Uterine smooth muscle cell (primary cell): ENCODE data around the gene PIGQ. TPM values are rescaled to one million over a fixed set of nuclear protein-coding genes. Genes with fewer than 3 reads are reported as not detected.

Source experiments
- total RNA-seq: library from RNA; depleted of rRNA; stranded (reverse); fragments of >200 nt; gene quantifications from 2 replicates; pipeline ENCODE4 v1.2.3, GENCODE V29; 2014

The PIGQ gene
- total RNA-seq = 27.9 and 35.5 TPM in 2 replicates

GRCh38 chr16:569445-570254 is at the start of gene PIGQ:
PIGQ (plus strand) TSS chr16:569968; CDS start chr16:574075, 4,107 bp downstream.

DNA sequence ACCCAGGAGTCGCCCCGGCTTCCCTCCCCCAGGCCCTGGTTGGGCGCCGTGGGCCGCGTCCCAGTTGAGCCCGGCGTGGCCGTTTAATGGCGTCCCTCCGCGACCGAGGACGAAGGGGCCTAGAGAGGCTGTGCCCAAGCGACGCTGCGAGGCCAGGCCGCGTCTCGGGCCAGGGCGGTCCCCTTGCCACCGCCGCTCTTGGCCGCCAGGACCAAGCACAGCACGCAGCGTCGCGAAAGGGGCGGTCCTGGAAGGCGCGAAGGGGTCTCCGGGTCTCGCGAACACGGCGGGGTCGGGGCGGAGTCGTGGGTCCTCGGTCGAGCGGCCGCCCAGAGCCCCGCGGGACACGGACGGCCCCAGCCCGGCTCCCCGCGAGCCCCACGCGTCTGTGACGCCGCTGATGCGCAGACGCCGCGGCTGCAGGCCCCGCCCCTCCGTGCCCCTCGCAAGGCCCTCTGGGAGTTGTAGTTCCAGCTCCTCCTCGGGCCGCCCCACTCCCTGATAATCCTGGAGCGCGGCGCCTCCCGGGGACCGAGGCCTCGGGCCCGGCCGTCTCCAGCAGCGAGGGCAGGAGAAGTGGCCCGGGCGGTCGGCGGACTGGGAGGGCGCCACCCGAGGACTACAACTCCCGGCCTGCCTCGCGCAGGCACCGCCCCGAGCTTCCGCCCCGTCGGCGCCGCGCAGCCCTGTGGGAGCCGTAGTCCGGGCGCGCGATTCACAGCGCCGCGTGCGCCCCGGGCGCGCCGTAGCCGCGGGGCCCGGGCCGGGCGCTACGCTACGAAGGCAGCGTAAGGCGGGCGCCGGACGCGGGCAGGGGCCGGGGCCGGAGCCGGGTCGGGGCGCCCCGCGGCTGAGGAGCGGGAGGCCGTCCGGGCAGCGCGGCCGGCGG is 42.5 kb upstream of the PIGQ start, which contains the start of gene CAPN15:
CAPN15 (plus strand) TSS at position 698 of the 889 bp plus-strand sequence. CDS start 19,127 bp downstream, outside the sequence.

DNA sequence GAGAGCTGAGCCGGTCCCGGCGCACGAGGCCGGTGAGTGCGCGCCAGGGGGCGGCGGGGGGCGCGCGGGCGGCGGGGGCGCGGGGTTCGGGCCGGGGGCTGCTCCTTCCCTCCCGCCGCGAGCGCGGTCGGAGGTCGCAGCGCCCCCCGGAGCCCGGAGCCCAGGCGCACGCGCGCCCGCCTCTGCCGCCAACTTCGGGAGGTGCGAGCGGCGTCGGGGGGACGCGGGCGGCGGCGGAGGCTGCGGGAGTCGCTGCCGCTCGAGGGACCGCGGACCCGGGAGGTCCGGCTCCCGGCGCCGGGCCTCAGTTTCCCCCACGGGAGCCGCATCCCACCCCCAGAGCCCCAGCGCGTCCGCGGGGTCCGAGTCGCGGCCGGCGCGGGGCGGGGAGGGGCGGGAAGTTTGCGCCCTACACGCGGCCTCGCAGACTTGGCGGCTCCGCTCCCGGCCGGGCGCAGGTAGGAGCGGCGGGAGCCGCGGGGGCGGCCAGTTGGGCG is 9.5 kb upstream of the PIGQ start, which contains the start of gene PRR35:
PRR35 (plus strand) TSS at position 191 of the 497 bp plus-strand sequence. CDS start 2,901 bp downstream, outside the sequence.

DNA sequence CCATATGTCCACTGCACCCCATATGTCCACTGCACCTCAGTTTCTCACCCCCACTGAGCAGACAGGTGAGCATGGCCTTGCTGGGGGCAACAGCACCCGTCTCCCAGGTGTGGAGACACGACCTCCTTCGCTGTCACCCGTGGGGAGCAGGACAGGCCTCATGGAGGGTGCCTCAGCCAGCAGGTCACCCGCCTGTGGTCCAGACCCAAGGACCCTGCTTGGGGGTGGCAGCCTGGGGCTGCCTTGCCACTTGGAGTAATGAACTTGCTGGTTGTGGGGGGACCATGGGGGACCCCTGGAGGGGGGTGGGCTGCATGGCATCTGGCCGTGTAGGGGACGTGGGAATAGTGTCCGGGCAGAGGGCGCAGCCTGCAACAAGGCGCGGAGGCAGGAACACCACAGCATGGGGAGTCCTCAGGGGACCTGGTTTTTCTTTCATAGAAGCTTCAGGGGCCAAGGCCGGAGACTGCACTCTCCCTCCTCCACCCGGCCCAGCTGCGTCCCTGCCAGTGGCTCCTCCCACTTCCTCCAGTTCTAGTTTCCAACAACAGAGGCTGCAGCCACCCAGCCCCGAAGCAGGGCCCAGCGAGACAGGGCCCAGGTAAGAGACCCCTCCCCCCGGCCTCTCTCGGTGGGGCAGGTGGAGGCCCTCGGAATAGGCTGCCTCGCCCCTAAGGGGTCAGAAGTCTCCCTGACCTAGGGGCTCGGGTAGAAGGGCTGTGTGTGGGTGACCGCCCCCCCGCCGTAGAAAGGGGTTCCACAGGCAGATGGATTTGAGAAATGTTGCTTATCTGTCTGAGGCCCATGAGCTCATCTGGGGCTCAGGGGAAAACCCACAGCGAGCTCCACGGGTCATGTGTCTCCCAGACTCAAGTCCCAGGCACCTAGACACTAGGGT is 3.0 kb upstream of the PIGQ start, which contains the start of gene NHLRC4:
NHLRC4 (plus strand) TSS at position 531 of the 898 bp plus-strand sequence. CDS start 1,043 bp downstream, outside the sequence.

DNA sequence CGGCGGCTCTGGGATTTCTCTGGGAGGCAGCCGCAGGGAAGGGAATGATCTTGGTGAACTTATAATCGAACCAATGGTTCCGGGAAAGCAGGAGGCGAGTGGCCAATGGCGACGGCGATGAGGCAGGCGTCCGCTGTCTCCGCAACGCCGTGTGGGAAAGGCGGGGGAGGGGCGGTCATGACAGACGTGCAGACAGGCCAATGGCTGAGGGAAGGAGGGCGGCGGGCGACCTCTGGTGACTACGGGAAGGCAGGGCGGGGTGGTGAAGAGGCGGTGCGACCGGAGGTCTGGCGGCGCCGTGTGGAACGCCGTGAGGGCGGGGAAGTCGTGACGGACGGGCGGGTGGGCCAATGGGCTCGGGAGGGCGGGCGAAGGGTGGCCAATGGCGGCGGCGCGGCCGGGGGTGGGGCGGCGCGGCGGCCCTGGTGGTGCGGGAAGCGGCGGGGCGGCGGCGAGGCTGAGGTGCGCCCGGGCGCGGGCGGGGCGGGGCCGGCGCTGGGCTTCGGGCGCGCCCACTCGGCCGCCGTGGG is 20.0 kb downstream of the PIGQ start, which contains the start of gene RAB40C:
RAB40C (plus strand) TSS at position 409 of the 530 bp plus-strand sequence. CDS start 226 bp downstream, outside the sequence.

GRCh38 chr16:630815-631405 is 61.1 kb downstream of the PIGQ start, which contains the start of gene WFIKKN1:
WFIKKN1 (plus strand) TSS chr16:630985; CDS start chr16:631254, 269 bp downstream.

Other genes starting within 250 kb of the PIGQ start
- 28.1 and 28.6 TPM in 2 replicates for gene AXIN1, start 217.2 kb upstream of the PIGQ start, total RNA-seq
- gene MRPL28, start 199.4 kb upstream of the PIGQ start, total RNA-seq = 72.0 and 101 TPM in 2 replicates
- gene PGAP6, start 188.0 kb upstream of the PIGQ start, total RNA-seq = 63.9 and 64.3 TPM in 2 replicates
- 37.5 and 66.2 TPM in 2 replicates for gene NME4, start 172.8 kb upstream of the PIGQ start, total RNA-seq
- 14.4 and 15.9 TPM in 2 replicates for gene DECR2, start 168.1 kb upstream of the PIGQ start, total RNA-seq
- 18.4 and 23.0 TPM in 2 replicates for gene RAB11FIP3, start 144.3 kb upstream of the PIGQ start, total RNA-seq
- 41.7 and 58.5 TPM in 2 replicates for gene CAPN15, start 42.3 kb upstream of the PIGQ start, total RNA-seq
- 0.11 TPM in 1 of 2 replicates, not detected in the other for gene PRR35, start 9.6 kb upstream of the PIGQ start, total RNA-seq
- 1.8 and 2.0 TPM in 2 replicates for gene NHLRC4, start 3.0 kb upstream of the PIGQ start, total RNA-seq
- gene RAB40C, start 20.1 kb downstream of the PIGQ start, total RNA-seq = 15.1 and 18.0 TPM in 2 replicates
- 0.25 and 0.33 TPM in 2 replicates for gene WFIKKN1, start 61.0 kb downstream of the PIGQ start, total RNA-seq
- 69.9 and 100 TPM in 2 replicates for gene METTL26, start 66.3 kb downstream of the PIGQ start, total RNA-seq
- 12.2 and 17.4 TPM in 2 replicates for gene MCRIP2, start 71.9 kb downstream of the PIGQ start, total RNA-seq
- gene WDR90, start 79.4 kb downstream of the PIGQ start, total RNA-seq = 14.6 and 22.6 TPM in 2 replicates
- 46.5 and 57.7 TPM in 2 replicates for gene RHOT2, start 98.2 kb downstream of the PIGQ start, total RNA-seq
- 2.9 and 5.9 TPM in 2 replicates for gene RHBDL1, start 105.7 kb downstream of the PIGQ start, total RNA-seq
- 135 and 164 TPM in 2 replicates for gene STUB1, start 110.4 kb downstream of the PIGQ start, total RNA-seq
- 26.1 and 34.5 TPM in 2 replicates for gene JMJD8, start 114.4 kb downstream of the PIGQ start, total RNA-seq
- 5.5 and 6.2 TPM in 2 replicates for gene WDR24, start 120.4 kb downstream of the PIGQ start, total RNA-seq
- 0.37 and 0.44 TPM in 2 replicates for gene FBXL16, start 135.8 kb downstream of the PIGQ start, total RNA-seq
- gene METRN, start 145.2 kb downstream of the PIGQ start, total RNA-seq = 47.1 and 79.5 TPM in 2 replicates
- gene ANTKMT, start 151.2 kb downstream of the PIGQ start, total RNA-seq = 42.5 and 43.4 TPM in 2 replicates
- 4.2 and 4.8 TPM in 2 replicates for gene CCDC78, start 156.5 kb downstream of the PIGQ start, total RNA-seq
- 21.7 and 29.0 TPM in 2 replicates for gene HAGHL, start 157.1 kb downstream of the PIGQ start, total RNA-seq
- 35.2 and 35.3 TPM in 2 replicates for gene CIAO3, start 171.0 kb downstream of the PIGQ start, total RNA-seq
- gene MSLN, start 190.8 kb downstream of the PIGQ start, total RNA-seq = under 0.01 and 0.12 TPM in 2 replicates
- 20.6 and 26.0 TPM in 2 replicates for gene RPUSD1, start 218.4 kb downstream of the PIGQ start, total RNA-seq
- 13.5 and 36.5 TPM in 2 replicates for gene CHTF18, start 218.7 kb downstream of the PIGQ start, total RNA-seq
- not detected in 2 replicates for gene GNG13, start 230.8 kb downstream of the PIGQ start, total RNA-seq